HG02852 (cell line): ENCODE data around the gene LYZ.

Experiments
- ATAC-seq: cut with Tn5 transposase; IDR thresholded peaks from one replicate; pipeline ENCODE4 v1.9.1; 2021; ENCODE audit warnings: mild to moderate bottlenecking, moderate library complexity; ENCODE audit not compliant: unreplicated experiment

Gene LYZ

GRCh38 chr12:69383074-69383473, 34.9 kb downstream of the LYZ start:
- no peak for ATAC-seq

DNA sequence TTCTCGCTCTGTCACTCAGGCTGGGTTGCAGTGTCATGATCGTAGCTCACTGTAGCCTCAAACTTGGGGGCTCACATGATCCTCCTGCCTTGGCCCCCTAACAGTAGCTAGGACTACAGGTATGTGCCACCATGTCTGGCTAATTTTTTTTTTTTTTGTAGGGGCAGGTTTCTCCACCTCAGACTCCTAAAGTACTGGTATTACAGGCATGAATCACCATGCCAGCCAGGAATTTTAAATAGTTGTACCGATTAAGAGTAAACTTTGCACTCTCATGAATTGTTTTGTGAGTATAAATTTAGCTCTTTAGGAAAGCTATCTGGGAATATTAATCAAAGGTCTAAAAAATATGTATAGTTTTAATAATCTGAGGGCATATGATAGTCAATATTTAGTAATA, 36.9 kb downstream of the LYZ start:
- ATAC-seq: no peak

GRCh38 chr12:69386921-69387320, 38.7 kb downstream of the LYZ start:
- ATAC-seq: no peak

DNA sequence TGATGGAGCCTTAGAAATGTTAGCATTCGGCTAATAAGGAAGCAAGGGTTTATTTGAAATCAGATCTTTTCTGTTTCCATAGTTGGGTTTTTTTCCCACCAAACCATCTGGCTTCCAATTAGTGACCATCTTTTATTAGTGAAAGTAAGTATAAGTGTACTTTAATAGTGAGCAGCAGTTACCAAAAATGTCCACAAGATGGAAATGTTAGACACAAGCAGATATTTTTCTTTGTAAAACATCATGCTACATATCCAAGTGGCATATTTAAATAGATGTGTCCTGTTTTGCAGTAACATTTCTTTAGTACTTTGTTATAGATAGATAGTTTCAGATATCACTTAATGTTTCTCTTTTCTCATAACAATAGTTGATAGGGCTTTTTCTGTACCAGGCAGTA, 40.2 kb downstream of the LYZ start:
- no peak for ATAC-seq

DNA sequence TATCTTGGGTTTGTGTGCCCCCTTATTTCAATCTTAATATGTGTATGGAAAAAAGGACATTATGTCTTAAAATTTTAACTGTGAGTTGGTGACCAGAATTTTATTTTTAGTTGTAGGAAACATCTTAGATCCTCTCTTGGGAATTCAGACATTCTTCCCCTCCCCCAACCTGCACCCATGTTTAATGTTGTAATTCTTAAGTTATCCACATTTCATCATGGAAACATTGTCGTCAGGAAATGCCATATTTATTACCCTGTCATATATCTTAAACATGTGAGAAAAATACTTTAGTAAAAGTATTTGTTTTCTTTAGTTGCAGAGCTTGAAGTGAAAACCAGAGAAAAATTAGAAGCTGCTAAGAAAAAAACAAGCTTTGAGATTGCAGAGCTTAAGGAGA, 41.6 kb downstream of the LYZ start:
- ATAC-seq: no peak

- ATAC-seq: peak; percentile 92
Measured at GRCh38 chr12:69392179-69392928, 44.2 kb downstream of the LYZ start.

DNA sequence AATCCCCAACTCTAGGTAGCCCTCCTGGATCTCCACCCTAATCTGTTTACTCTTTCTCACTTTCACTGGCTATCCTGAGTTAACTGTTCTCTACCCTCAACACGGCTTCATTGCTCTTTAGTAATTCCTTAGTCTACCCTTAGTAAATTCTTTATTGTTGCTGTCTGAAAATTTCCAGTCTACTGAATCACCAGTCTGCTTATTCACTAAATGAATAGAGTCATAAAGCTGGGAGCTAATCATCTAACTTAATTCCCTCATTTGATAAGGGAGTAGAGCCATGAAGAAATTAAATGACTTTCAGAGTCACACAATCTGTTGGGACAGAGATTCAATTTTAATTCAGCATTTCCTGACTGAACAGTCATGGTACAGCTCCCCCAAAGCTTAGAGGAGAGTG, 47.9 kb downstream of the LYZ start:
- ATAC-seq: no peak

- no peak for ATAC-seq
Measured at GRCh38 chr12:69396963-69397362, 48.8 kb downstream of the LYZ start.

- ATAC-seq: no peak
Measured at GRCh38 chr12:69397978-69398377, 49.8 kb downstream of the LYZ start.

GRCh38 chr12:69401940-69402339, 53.8 kb downstream of the LYZ start:
- no peak for ATAC-seq
